Karpas-422 (cell line): ENCODE data around the gene TET2. TPM values are rescaled to one million over a fixed set of nuclear protein-coding genes. Genes with fewer than 3 reads are reported as not detected.
A peak's percentile ranks its signal among the peaks of the same experiment; 100 is the strongest.

Experiments used
- DNase-seq: peaks from one replicate; pipeline ENCODE4 v3.0.0-alpha.2; 2015
- H2AFZ ChIP-seq: fragments of 200-600 bp; sonication (generic); 2 replicates; pipeline ENCODE4 v1.6.1; 2014; ENCODE audit warnings: antibody characterized with exemption, low read length, mixed read lengths
- H3K27ac ChIP-seq: fragments of 200-600 bp; sonication (generic); 2 replicates; pipeline ENCODE4 v1.5.1; 2014; ENCODE audit warnings: mild to moderate bottlenecking, low read length, moderate library complexity
- H3K27me3 ChIP-seq: fragments of 200-600 bp; sonication (generic); 2 replicates; pipeline ENCODE4 v1.6.1; 2014; ENCODE audit warnings: low read length, mixed read lengths
- H3K36me3 ChIP-seq: fragments of 200-600 bp; sonication (generic); 2 replicates; pipeline ENCODE4 v1.6.1; 2014; ENCODE audit warnings: low read length, mixed read lengths; ENCODE audit not compliant: insufficient read depth
- H3K4me1 ChIP-seq: fragments of 200-600 bp; sonication (generic); 2 replicates; pipeline ENCODE4 v1.6.1; 2014; ENCODE audit warnings: mild to moderate bottlenecking, low read length, mixed read lengths
- H3K4me2 ChIP-seq: fragments of 200-600 bp; sonication (generic); 2 replicates; pipeline ENCODE4 v1.6.1; 2014; ENCODE audit warnings: low read length, low read depth, mild to moderate bottlenecking; ENCODE audit not compliant: poor library complexity, severe bottlenecking
- H3K4me3 ChIP-seq: fragments of 200-600 bp; sonication (generic); 2 replicates; pipeline ENCODE4 v1.5.1; 2014; ENCODE audit warnings: mild to moderate bottlenecking, antibody characterized with exemption, low read length, mixed read lengths
- H3K79me2 ChIP-seq: fragments of 200-600 bp; sonication (generic); 2 replicates; pipeline ENCODE4 v1.6.1; 2014; ENCODE audit warnings: mild to moderate bottlenecking, low read length, mixed read lengths
- H3K9ac ChIP-seq: fragments of 200-600 bp; sonication (generic); 2 replicates; pipeline ENCODE4 v1.6.0; 2014; ENCODE audit warnings: low read length
- H3K9me2 ChIP-seq: fragments of 200-600 bp; sonication (generic), shearing (Covaris generic); replicated peaks from 2 replicates; pipeline ENCODE4 v1.6.0; 2014; ENCODE audit warnings: mild to moderate bottlenecking, low read length, moderate library complexity; ENCODE audit not compliant: insufficient read depth
- H3K9me3 ChIP-seq: fragments of 300-700, 200-600 bp; sonication (generic); 2 replicates; pipeline ENCODE4 v1.6.1; 2014; ENCODE audit warnings: low read length, mixed read lengths
- H4K20me1 ChIP-seq: fragments of 200-600 bp; sonication (generic); 2 replicates; pipeline ENCODE4 v1.6.1; 2014; ENCODE audit warnings: mild to moderate bottlenecking, antibody characterized with exemption, low read length, low read depth; ENCODE audit not compliant: insufficient read depth
- total RNA-seq: library from RNA; depleted of rRNA; stranded (reverse); fragments of >200 nt; shearing (Covaris generic); gene quantifications from 2 replicates; pipeline ENCODE4 v1.2.3, GENCODE V29; 2014; ENCODE audit warnings: low replicate concordance

The TET2 gene
- total RNA-seq, 1 experiment from 2014 or later: 16.7 TPM

DNA sequence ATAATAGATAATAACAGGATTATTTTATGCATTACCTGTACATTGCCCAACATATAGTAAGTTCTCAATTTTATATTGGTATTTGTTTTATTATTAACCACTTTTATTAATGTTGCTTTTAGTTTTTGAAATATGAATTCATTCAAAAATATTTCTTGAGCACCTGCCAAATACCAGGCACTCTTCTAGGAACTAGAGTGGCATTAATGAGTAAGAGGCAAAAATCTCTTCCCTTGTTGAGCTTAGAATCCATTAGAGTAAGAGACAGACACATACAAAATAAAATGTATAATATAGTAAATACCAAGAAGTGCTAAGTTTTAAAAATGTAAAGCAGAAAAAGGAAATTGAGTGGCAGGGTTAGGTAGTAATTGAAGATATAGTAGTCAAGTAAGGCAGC is 45.8 kb downstream of the TET2 start:
- H3K9me2 ChIP-seq: no peaks in the 10 kb centered on the region
- no peak overlapping the region for H2AFZ ChIP-seq
- H3K4me1 ChIP-seq: peaks cover 21% of the 10 kb centered on the region
- H3K27me3 ChIP-seq: no peaks in the 10 kb centered on the region
- H3K9ac ChIP-seq: no peak overlapping the region
- H3K4me3 ChIP-seq: no peak overlapping the region
- H3K4me2 ChIP-seq: no peak overlapping the region
- no peaks in the 10 kb centered on the region for H3K79me2 ChIP-seq
- H3K27ac ChIP-seq: no peak overlapping the region
- H4K20me1 ChIP-seq: peaks cover 8% of the 10 kb centered on the region; the same call in 1 of the 2 replicates
- H3K36me3 ChIP-seq: peaks cover 4% of the 10 kb centered on the region; the same call in 1 of the 2 replicates
- no peak for DNase-seq
- no peaks in the 10 kb centered on the region for H3K9me3 ChIP-seq

- no peak for DNase-seq
- Histone ChIP-seq H3K79me2 (no peaks in the 10 kb centered on the region), H3K4me1 (peaks cover 21% of the 10 kb centered on the region)
Measured at GRCh38 chr4:105192910-105193309, 46.2 kb downstream of the TET2 start.

GRCh38 chr4:105193536-105193935 is 46.9 kb downstream of the TET2 start:
- Histone ChIP-seq H3K9me3 (no peaks in the 10 kb centered on the region), H3K9me2 (no peaks in the 10 kb centered on the region), H4K20me1 (peaks cover 8% of the 10 kb centered on the region; the same call in 1 of the 2 replicates), H3K27me3 (no peaks in the 10 kb centered on the region), H3K27ac (no peak overlapping the region), H3K4me3 (no peak overlapping the region), H3K36me3 (peaks cover 4% of the 10 kb centered on the region; the same call in 1 of the 2 replicates), H3K9ac (no peak overlapping the region), H3K79me2 (no peaks in the 10 kb centered on the region), H3K4me1 (peaks cover 21% of the 10 kb centered on the region), H2AFZ (no peak overlapping the region), H3K4me2 (no peak overlapping the region)
- no peak for DNase-seq

More at GRCh38 chr4:105192910-105193309, 46.2 kb downstream of the TET2 start:
- no peak overlapping the region for H3K27ac ChIP-seq
- no peaks in the 10 kb centered on the region for H3K9me3 ChIP-seq
- H3K36me3 ChIP-seq: peaks cover 4% of the 10 kb centered on the region; the same call in 1 of the 2 replicates
- no peak overlapping the region for H3K4me2 ChIP-seq
- H2AFZ ChIP-seq: no peak overlapping the region
- no peak overlapping the region for H3K4me3 ChIP-seq
- H4K20me1 ChIP-seq: peaks cover 8% of the 10 kb centered on the region; the same call in 1 of the 2 replicates
- no peaks in the 10 kb centered on the region for H3K27me3 ChIP-seq
- no peaks in the 10 kb centered on the region for H3K9me2 ChIP-seq
- H3K9ac ChIP-seq: no peak overlapping the region

- Histone ChIP-seq H3K9ac (no peak overlapping the region), H3K79me2 (no peaks in the 10 kb centered on the region), H3K9me3 (no peaks in the 10 kb centered on the region), H3K9me2 (no peaks in the 10 kb centered on the region), H3K4me2 (no peak overlapping the region), H4K20me1 (peaks cover 5% of the 10 kb centered on the region; the same call in 1 of the 2 replicates), H3K27ac (no peak overlapping the region), H3K27me3 (no peaks in the 10 kb centered on the region), H3K4me3 (no peak overlapping the region), H3K36me3 (peaks cover 4% of the 10 kb centered on the region; the same call in 1 of the 2 replicates), H3K4me1 (peaks cover 21% of the 10 kb centered on the region), H2AFZ (no peak overlapping the region)
- DNase-seq: no peak
Measured at GRCh38 chr4:105194328-105195231, 47.9 kb downstream of the TET2 start.

DNA sequence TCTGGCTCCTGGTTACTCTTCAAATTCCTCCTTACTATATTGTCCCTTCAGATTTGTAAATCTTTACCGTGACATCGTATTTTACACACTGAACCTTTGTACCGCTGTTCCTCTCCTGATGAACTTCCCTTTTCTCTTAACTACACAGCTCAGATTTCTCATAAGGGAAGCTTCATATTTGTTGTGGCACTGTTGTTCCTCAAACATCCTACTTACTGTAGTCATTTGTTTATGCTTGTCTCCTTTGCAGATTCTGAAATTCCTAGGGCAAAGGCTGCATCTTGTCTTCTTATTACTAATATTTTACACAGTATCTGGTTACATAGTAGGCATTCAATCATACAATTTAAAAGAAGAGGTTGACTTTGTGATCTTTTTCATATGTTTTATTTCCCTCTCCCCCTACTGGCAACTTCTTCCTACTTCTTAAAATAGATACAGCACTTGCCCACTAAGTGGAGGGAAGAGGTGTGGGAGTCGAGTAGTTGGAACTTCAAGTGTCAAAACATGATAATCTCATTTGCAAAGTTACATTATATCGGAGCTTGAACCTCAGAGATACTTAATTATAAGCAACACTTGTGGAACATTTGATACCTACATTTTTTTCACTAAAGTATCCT is 50.0 kb downstream of the TET2 start:
- DNase-seq: peak; percentile 44

DNA sequence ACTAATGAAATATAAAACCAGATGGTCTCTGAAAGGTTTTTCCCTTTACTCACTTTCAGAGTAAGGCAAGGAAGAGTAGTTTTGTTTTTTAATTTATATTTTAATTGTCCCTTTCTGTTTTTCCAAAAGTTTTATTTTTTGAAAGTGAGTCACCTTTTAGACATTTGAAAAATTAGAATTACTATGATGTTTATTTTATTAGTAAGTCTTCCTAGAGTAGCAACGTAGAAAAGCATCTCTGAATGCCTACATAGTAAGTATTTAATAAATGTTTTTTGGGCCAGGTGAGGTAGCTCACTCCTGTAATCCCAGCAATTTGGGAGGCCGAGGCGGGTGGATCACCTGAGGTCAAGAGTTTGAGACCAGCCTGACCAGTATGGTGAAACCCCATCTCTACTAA is 51.1 kb downstream of the TET2 start:
- no peaks in the 10 kb centered on the region for H3K9me2 ChIP-seq
- no peak overlapping the region for H3K4me2 ChIP-seq
- H3K36me3 ChIP-seq: peaks cover 4% of the 10 kb centered on the region; the same call in 1 of the 2 replicates
- H3K27me3 ChIP-seq: no peaks in the 10 kb centered on the region
- H3K4me1 ChIP-seq: peaks cover 11% of the 10 kb centered on the region
- DNase-seq: no peak
- no peak overlapping the region for H3K9ac ChIP-seq
- H2AFZ ChIP-seq: no peak overlapping the region
- H3K9me3 ChIP-seq: no peaks in the 10 kb centered on the region
- no peaks in the 10 kb centered on the region for H4K20me1 ChIP-seq
- no peak overlapping the region for H3K4me3 ChIP-seq
- H3K27ac ChIP-seq: no peak overlapping the region
- no peaks in the 10 kb centered on the region for H3K79me2 ChIP-seq

More for the DNA sequence above, 50.0 kb downstream of the TET2 start:
- Histone ChIP-seq H2AFZ (no peak overlapping the region), H3K9ac (no peak overlapping the region), H3K9me2 (no peaks in the 10 kb centered on the region), H3K79me2 (no peaks in the 10 kb centered on the region), H3K4me3 (no peak overlapping the region), H3K36me3 (peaks cover 4% of the 10 kb centered on the region; the same call in 1 of the 2 replicates), H3K4me1 (peaks cover 17% of the 10 kb centered on the region), H3K9me3 (no peaks in the 10 kb centered on the region), H4K20me1 (no peaks in the 10 kb centered on the region; the same call in 1 of the 2 replicates), H3K27me3 (no peaks in the 10 kb centered on the region), H3K27ac (no peak overlapping the region), H3K4me2 (peak overlapping the region; percentile 34)

DNA sequence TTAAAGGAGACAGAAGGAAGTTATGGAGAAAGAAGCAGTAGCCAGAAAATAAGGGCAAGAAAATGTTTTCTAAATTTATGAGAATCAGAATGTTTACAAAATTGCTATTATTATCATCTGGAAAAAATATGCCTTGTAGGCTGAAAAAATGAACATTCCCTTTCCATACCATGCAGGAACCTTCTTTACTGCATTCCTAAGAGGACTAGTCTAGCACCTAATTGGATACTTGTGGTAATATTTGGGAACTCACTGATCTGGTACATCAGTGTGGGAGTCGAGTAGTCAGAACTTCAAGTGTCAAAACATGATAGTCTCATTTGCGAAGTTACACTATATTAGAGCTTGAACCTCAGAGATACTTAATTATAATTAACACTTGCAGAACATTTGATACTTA is 51.9 kb downstream of the TET2 start:
- H3K4me1 ChIP-seq: peaks cover 11% of the 10 kb centered on the region
- H3K4me2 ChIP-seq: no peak overlapping the region
- no peak for DNase-seq
- H3K36me3 ChIP-seq: peaks cover 4% of the 10 kb centered on the region; the same call in 1 of the 2 replicates
- H3K9me2 ChIP-seq: no peaks in the 10 kb centered on the region
- no peak overlapping the region for H3K9ac ChIP-seq
- no peaks in the 10 kb centered on the region for H3K9me3 ChIP-seq
- no peak overlapping the region for H2AFZ ChIP-seq
- H3K79me2 ChIP-seq: no peaks in the 10 kb centered on the region
- no peaks in the 10 kb centered on the region for H3K27me3 ChIP-seq
- H3K4me3 ChIP-seq: no peak overlapping the region
- no peaks in the 10 kb centered on the region for H4K20me1 ChIP-seq
- H3K27ac ChIP-seq: no peak overlapping the region

DNA sequence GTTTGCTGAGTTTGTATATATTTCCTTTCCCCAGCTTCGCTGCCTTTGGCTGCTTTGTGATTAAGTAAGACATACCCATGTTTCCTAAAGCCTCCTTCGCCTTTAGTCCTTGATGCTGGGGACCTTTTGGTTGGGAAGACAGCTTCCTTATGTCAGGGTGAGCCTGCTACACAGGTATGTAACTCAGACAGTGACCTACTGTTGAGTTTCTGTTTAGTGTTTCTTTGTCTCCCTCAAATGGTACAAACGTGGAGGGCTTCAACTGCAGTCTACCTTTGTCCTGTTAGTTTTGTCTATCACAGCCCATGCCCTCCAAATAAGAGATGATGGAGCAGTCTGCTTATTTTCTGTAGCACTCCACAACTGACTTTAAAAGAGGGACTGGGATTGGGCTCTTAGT is 59.5 kb downstream of the TET2 start:
- Histone ChIP-seq H3K27me3 (no peaks in the 10 kb centered on the region), H2AFZ (no peak overlapping the region), H3K4me3 (no peak overlapping the region), H3K9ac (no peak overlapping the region), H3K4me1 (no peaks in the 10 kb centered on the region), H3K9me3 (no peaks in the 10 kb centered on the region), H3K4me2 (no peak overlapping the region), H3K36me3 (no peaks in the 10 kb centered on the region), H3K27ac (no peak overlapping the region), H3K9me2 (no peaks in the 10 kb centered on the region), H4K20me1 (peaks cover 20% of the 10 kb centered on the region; the same call in 1 of the 2 replicates), H3K79me2 (no peaks in the 10 kb centered on the region)
- DNase-seq: no peak
